OCI-LY1 (cell line): Measurements from ENCODE around the gene CCDC102A.
A peak's percentile ranks its signal among the peaks of the same experiment; 100 is the strongest.

Source experiments
- H2AFZ ChIP-seq: fragments of 200-600 bp; sonication (generic), shearing (Covaris generic); 2 replicates; pipeline ENCODE4 v1.6.0; 2014; ENCODE audit warnings: antibody characterized with exemption, mild to moderate bottlenecking, low read length
- H3F3A ChIP-seq: fragments of 200-600 bp; sonication (generic), shearing (Covaris generic); 2 replicates; pipeline ENCODE4 v1.6.0; 2014; ENCODE audit warnings: mild to moderate bottlenecking, antibody characterized with exemption, low read length, moderate library complexity; ENCODE audit not compliant: insufficient read depth
- H3K27ac ChIP-seq: fragments of 200-600 bp; sonication (generic); 2 replicates; pipeline ENCODE4 v1.5.1; 2014; ENCODE audit warnings: low read length, mixed run types, mild to moderate bottlenecking, low read depth; ENCODE audit not compliant: poor library complexity, severe bottlenecking
- H3K27me3 ChIP-seq: fragments of 200-600 bp; sonication (generic); 2 replicates; pipeline ENCODE4 v1.6.0; 2014; ENCODE audit warnings: antibody characterized with exemption, mild to moderate bottlenecking, low read length, moderate library complexity; ENCODE audit not compliant: insufficient read depth
- H3K36me3 ChIP-seq: fragments of 200-600 bp; sonication (generic); 2 replicates; pipeline ENCODE4 v1.6.1; 2014; ENCODE audit warnings: mild to moderate bottlenecking, antibody characterized with exemption, low read length, moderate library complexity, mixed read lengths; ENCODE audit not compliant: insufficient read depth
- H3K4me1 ChIP-seq: fragments of 200-600 bp; sonication (generic); 2 replicates; pipeline ENCODE4 v1.5.1; 2014; ENCODE audit warnings: mild to moderate bottlenecking, low read length, moderate library complexity; ENCODE audit not compliant: insufficient read depth, severe bottlenecking
- H3K4me2 ChIP-seq: fragments of 200-600 bp; sonication (generic), shearing (Covaris generic); 2 replicates; pipeline ENCODE4 v1.6.1; 2014; ENCODE audit warnings: low read length
- H3K4me3 ChIP-seq: fragments of 200-600 bp; sonication (generic); 2 replicates; pipeline ENCODE4 v1.5.1; 2014; ENCODE audit warnings: low read length, low read depth, mild to moderate bottlenecking, mixed read lengths; ENCODE audit not compliant: poor library complexity, severe bottlenecking
- H3K79me2 ChIP-seq: fragments of 200-600 bp; shearing (Covaris generic); 2 replicates; pipeline ENCODE4 v1.6.1; 2016; ENCODE audit warnings: mixed run types, low read length, mixed read lengths; ENCODE audit not compliant: insufficient read depth
- H3K9ac ChIP-seq: fragments of 200-600 bp; sonication (generic), shearing (Covaris generic); 2 replicates; pipeline ENCODE4 v1.6.1; 2014; ENCODE audit warnings: mild to moderate bottlenecking, low read length, mixed read lengths
- H3K9me2 ChIP-seq: fragments of 200-600 bp; sonication (generic), shearing (Covaris generic); 2 replicates; pipeline ENCODE4 v1.6.1; 2014; ENCODE audit warnings: low read depth, mild to moderate bottlenecking, low read length, mixed read lengths
- H3K9me3 ChIP-seq: fragments of 200-600 bp; shearing (Covaris generic); 2 replicates; pipeline ENCODE4 v1.6.1; 2014; ENCODE audit warnings: low read length, mixed read lengths
- H4K20me1 ChIP-seq: fragments of 200-600 bp; sonication (generic), shearing (Covaris generic); 2 replicates; pipeline ENCODE4 v1.6.0; 2016; ENCODE audit warnings: mild to moderate bottlenecking, low read length; ENCODE audit not compliant: insufficient read depth
- CTCF ChIP-seq: fragments of 200-600 bp; sonication (generic), shearing (Covaris generic); IDR thresholded peaks from 2 replicates; pipeline ENCODE4 v1.5.1; 2017; ENCODE audit warnings: mild to moderate bottlenecking, antibody characterized with exemption, low read length, moderate library complexity, mixed read lengths
- EZH2 ChIP-seq: fragments of 200-600 bp; sonication (generic), shearing (Covaris generic); IDR thresholded peaks from 2 replicates; pipeline ENCODE4 v1.8.0; 2017; ENCODE audit warnings: borderline replicate concordance, mixed run types, mild to moderate bottlenecking, antibody characterized with exemption, low read length, moderate library complexity, mixed read lengths

CCDC102A gene

GRCh38 chr16:57537581-57538234, 1.3 kb upstream of the CCDC102A start:
- Histone ChIP-seq H3K9ac (no peak overlapping the region), H3K4me2 (peak overlapping the region; percentile 92), H2AFZ (no peak overlapping the region), H3K27me3 (no peaks in the 10 kb centered on the region), H3K9me2 (no peaks in the 10 kb centered on the region), H4K20me1 (no peaks in the 10 kb centered on the region), H3K79me2 (no peaks in the 10 kb centered on the region), H3K9me3 (no peaks in the 10 kb centered on the region), H3K4me3 (no peak overlapping the region), H3K27ac (no peak overlapping the region), H3F3A (no peaks in the 10 kb centered on the region), H3K36me3 (no peaks in the 10 kb centered on the region), H3K4me1 (peaks cover 15% of the 10 kb centered on the region)
- no peak for TF ChIP-seq CTCF

GRCh38 chr16:57537194-57537505, 779 bp upstream of the CCDC102A start:
- Histone ChIP-seq H3K4me1 (peaks cover 15% of the 10 kb centered on the region), H2AFZ (peak overlapping the region; percentile 55; the same call in 1 of the 2 replicates), H3K27ac (no peak overlapping the region), H3K9me2 (no peaks in the 10 kb centered on the region), H3K9ac (peak overlapping the region; percentile 79; the same call in 1 of the 2 replicates), H3K36me3 (no peaks in the 10 kb centered on the region), H3K4me3 (peak overlapping the region; percentile 84), H3F3A (no peaks in the 10 kb centered on the region), H4K20me1 (no peaks in the 10 kb centered on the region), H3K4me2 (peak overlapping the region; percentile 92), H3K79me2 (no peaks in the 10 kb centered on the region), H3K9me3 (no peaks in the 10 kb centered on the region), H3K27me3 (no peaks in the 10 kb centered on the region)
- no peak for TF ChIP-seq EZH2
- no peak for TF ChIP-seq CTCF

- TF ChIP-seq EZH2 (no peak), CTCF (no peak; the same call in 1 of the 2 replicates)
- Histone ChIP-seq H3K27ac (no peak overlapping the region), H3K79me2 (no peaks in the 10 kb centered on the region), H3K4me2 (peak overlapping the region; percentile 92), H3K4me3 (peak overlapping the region; percentile 84), H3K4me1 (peaks cover 15% of the 10 kb centered on the region), H3K9me2 (no peaks in the 10 kb centered on the region), H4K20me1 (no peaks in the 10 kb centered on the region), H2AFZ (no peak overlapping the region), H3K9ac (peak overlapping the region; percentile 79), H3F3A (no peaks in the 10 kb centered on the region), H3K36me3 (no peaks in the 10 kb centered on the region), H3K27me3 (no peaks in the 10 kb centered on the region), H3K9me3 (no peaks in the 10 kb centered on the region)
Measured at GRCh38 chr16:57535680-57536305, 578 bp downstream of the CCDC102A start.
